Right forelimb (tissue), 1 donor: ENCODE results near the gene BTF3.
"Not testable (repeated sequence)": the region's sequence is repeated elsewhere in the genome, so short reads cannot be mapped to it uniquely, and the experiment has no call there.

ENCODE experiments used
- DNase-seq: peaks from one replicate; pipeline ENCODE4 v3.0.0-alpha.2; 2018

BTF3 gene

DNA sequence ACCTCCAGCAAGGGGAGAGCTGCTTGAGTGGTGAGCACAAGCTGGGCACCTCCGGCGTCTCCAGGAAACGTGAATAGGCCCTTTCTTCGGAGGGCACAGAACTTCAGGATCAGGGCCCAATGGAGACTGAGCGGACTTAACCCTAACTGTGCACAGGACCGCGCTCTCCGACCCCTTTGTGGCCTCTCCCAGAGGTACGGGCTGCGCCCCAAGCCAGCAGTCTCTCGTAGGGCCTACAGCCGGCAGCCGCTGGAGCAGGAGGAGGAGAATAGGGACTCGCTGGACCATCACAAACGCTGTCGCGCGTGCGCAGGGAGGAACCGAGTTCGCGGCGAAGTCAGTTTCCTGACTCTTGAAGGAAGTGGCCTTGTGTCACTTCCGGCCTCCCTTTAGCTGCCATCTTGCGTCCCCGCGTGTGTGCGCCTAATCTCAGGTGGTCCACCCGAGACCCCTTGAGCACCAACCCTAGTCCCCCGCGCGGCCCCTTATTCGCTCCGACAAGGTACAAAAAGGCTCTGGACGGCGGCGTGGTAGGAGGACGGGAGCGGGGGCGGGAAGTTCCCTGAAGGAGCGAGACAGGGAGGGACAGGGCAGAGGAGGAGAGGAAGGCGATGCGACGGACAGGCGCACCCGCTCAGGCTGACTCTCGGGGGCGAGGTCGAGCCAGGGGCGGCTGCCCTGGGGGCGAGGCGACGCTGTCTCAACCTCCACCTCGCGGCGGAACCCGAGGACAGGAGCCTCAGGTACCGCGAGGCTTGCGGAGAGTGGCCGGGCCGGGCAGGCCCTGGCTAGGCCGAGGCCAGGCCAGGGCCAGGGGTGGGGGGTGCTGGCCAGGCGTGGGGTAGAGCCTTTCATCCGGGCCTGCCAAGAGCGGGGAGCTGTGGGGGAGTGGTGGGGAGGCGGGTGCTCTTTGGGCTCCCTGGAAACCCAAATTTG is at the start of gene BTF3:
Gene BTF3, plus strand, starts transcription at position 386 of the 936 bp plus-strand sequence. Its CDS starts 226 bp downstream, at position 612.
- peak; percentile 95 for DNase-seq

- peak; percentile 86 for DNase-seq
Observed at GRCh38 chr5:73448463-73449136, 49.6 kb upstream of the BTF3 start, which contains the start of gene FOXD1. Gene FOXD1, minus strand, starts transcription at chr5:73448777. Its CDS starts 415 bp downstream, at chr5:73448362.

- DNase-seq = no peak
Observed at GRCh38 chr5:73450137-73450536, 48.1 kb upstream of the BTF3 start.

GRCh38 chr5:73450672-73451223 is 47.5 kb upstream of the BTF3 start:
- no peak for DNase-seq

- DNase-seq = peak; percentile 82
Observed at GRCh38 chr5:73451224-73452130, 46.8 kb upstream of the BTF3 start.

DNA sequence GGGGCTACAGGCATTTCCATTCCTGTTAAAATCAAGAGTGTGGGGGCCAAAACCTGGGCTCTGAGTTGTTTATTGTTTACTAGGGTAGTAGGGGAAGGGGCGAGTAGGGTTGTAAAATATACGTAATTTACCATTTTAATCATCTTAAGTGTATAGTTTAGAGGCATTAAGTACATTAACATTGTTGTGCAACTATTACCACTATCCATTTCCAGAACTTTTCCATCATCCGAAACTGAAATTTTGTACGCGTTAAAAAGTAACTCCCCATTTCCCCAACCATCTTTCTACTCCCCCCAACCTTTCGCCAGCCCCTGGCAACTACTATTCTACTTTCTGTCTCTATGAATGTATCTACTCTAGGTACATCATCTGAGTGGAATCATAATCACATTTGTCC is 46.0 kb upstream of the BTF3 start:
- DNase-seq = no peak

- DNase-seq = no peak
Observed at GRCh38 chr5:73454379-73455036, 43.7 kb upstream of the BTF3 start.

DNA sequence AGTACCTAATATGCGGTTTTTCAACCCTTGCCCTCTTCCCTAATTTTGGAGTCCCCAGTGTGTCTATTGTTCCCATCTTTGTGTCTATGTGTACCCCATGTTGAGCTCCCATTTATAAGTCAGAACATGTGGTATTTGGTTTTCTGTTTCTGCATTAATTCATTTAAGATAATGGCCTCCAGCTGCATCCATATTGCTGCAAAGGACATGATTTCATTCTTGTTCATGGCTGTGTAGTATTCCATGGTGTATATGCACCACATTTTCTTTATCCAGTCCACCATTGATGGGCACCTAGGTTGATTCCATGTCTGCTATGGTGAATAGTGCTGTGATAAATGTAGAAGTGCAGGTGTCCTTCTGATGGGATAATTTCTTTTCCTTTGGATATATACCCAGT is 41.8 kb upstream of the BTF3 start:
- not testable (repeated sequence) for DNase-seq

DNA sequence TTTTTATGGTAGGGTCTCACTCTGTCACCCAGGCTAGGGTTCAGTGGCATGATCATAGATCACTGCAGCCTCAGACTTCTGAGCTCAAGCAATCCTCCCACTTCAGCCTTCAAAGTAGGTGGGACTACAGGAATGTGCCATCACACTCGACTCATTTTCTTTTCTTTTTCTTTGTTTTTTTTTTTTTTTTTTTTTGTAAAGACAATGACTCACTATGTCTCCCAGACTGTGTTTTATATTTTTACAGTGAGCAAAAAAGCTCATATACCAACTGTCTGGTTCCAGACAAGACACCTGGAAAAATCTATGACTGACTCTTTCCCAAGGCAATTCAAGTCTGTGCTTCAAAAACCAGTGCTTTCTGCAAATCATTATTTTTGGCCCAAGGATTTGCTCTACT is 38.9 kb upstream of the BTF3 start:
- DNase-seq = no peak

- no peak for DNase-seq
Observed at GRCh38 chr5:73460133-73460532, 38.1 kb upstream of the BTF3 start.

DNA sequence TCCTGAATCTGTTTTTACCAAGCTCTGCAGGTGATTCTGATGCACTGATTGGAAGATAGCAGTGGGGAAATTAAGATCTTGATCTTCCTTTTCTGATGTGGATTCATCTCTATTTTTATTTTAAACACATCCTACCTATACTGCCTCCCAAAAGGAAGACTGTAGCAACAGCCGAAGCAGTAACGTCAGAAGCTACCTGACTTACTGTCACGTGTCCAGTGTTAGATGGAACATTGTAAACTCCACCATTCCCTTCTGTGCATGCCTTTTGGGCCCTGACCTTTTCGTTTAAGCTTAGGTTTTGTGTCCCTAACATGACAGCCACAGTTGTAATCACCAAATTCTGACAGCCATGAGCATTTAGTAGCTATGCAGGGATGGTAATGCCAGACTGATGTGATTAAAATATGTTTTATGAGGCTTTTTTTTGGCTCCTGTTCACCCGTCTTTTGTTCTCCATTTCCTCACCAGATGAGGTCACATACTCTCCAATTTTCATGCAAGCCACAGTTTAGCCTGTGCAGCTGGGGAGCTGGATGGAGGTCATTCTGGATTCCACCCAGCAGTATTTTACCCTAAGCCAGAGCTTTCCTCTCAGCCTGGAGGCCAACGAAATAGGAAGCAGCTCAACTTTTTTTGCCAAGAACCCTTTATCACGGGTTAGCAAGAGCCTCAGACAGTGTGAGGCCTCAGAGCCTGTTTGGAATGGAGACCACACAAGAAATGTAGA is 34.1 kb upstream of the BTF3 start:
- DNase-seq = peak; percentile 74

DNA sequence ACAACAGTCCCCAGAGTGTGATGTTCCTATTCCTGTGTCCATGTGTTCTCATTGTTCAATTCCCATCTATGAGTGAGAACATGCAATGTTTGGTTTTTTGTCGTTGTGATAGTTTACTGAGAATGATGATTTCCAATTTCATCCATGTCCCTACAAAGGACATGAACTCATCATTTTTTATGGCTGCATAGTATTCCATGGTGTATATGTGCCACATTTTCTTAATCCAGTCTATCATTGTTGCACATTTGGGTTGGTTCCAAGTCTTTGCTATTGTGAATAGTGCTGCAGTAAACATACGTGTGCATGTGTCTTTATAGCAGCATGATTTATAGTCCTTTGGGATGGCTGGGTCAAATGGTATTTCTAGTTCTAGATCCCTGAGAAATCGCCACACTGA is 29.6 kb upstream of the BTF3 start:
- DNase-seq = not testable (repeated sequence)

GRCh38 chr5:73469878-73470277 is 28.4 kb upstream of the BTF3 start:
- DNase-seq = no peak

GRCh38 chr5:73471654-73472053 is 26.6 kb upstream of the BTF3 start:
- DNase-seq = no peak

DNA sequence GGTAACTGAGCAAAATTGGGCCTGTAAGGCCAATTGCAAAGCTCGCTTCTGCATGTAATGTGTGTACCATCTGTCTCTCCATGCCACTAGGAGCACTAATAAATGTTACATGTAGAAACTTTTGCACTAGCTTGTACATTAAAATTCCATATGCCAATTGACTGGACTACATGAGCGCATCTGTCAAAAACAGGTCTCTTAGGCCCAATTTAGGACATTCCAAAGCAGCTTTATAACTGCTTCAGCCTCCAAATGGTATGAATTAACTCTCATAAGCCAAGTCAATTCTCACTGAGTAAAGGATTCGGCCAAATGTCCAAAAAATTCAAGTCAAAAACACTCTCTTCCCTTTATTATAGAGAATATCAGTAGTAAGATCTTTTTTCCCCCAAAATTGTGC is 26.1 kb upstream of the BTF3 start:
- DNase-seq = no peak

- no peak for DNase-seq
Observed at GRCh38 chr5:73480500-73480899, 17.7 kb upstream of the BTF3 start.

GRCh38 chr5:73482383-73483136 is 15.7 kb upstream of the BTF3 start:
- no peak for DNase-seq

DNA sequence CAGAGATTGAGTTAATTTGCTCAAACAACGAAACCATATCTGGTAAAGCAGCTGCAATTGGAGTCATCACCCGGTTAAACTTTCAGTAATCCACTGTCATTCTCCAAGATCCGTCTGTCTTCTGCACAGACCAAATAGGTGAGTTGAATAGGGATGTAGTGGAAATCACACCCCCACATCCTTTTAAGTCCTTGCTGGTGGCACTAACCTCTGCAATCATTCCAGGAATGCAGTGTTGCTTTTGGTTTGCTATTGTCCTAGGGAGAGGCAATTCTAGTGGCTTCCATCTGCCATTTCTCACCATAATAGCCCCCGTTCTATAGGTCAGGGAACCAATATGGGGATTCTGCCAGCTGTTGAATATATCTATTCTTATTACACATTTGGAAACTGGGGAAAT is 14.6 kb upstream of the BTF3 start:
- DNase-seq = no peak

DNA sequence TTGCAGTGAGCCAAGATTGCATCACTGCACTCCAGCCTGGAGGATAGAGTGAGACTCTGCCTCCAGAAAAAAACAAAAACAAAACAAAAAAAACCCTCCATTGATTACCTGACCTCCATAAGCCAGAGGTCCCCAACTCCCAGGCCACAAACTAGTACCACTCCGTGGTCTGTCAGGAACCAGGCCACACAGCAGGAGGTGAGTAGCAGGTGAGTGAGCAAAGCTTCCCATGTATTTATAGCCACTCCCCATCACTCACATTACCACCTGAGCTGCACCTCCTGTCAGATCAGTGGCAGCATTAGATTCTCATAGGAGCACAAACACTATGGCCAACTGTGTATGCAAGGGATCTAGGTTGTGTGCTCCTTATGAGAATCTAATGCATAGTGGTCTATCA is 13.7 kb upstream of the BTF3 start:
- no peak for DNase-seq

DNA sequence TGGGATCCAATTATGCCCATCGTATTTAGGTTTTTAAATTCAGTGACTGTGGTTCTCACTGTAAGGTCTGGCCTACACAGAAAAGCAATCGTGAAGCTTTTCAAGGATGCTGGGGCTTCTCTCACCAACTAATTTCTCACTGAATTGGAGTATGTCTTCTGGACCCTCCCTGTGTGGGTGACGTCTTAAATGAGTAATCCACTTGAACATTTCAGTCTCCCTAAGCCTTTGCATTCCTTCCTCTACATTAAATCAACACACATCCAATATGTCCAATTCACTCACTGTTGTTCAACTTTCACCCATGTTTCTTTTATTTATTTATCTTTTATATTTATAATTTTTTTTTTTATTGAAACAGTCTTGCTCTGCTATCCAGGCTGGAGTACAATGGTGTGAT is 12.5 kb upstream of the BTF3 start:
- no peak for DNase-seq
